GM12892 (cell line): ENCODE measurements around the gene TTLL5.

ENCODE experiments used
- POLR2A ChIP-seq: IDR thresholded peaks from 2 replicates; pipeline ENCODE4 v1.6.1; 2011; ENCODE audit warnings: low read depth, low read length, control low read depth
- POLR2AphosphoS5 ChIP-seq: IDR thresholded peaks from 2 replicates; pipeline ENCODE4 v1.6.1; 2011; ENCODE audit warnings: low read depth, low read length, control low read depth
- TAF1 ChIP-seq: IDR thresholded peaks from 2 replicates; pipeline ENCODE4 v1.6.1; 2011; ENCODE audit warnings: low read depth, mild to moderate bottlenecking, control low read depth, low read length, borderline replicate concordance

DNA sequence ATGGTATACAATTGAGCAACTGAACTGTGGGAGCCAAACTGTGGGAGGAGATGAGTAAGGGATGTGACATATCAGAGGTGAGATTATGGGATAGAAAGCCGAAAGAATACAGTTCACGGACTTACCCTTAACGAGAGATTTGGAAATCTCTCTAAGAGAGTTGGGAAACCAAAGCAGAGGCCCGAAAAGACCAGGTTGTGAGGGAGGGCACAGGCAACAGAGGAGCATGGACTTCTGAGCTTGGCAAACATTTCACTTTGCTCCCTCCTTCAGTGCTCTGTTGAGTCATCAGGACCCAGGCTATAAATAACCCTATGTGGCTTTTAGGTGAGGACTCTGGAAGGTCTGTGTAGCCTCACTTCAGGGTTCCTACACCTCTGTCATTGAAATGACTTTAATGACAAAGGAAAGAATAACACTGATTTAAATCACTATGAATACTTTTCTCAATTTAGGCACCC, 200.1 kb downstream of the TTLL5 start:
- no peak for TF ChIP-seq POLR2A
- TF ChIP-seq POLR2AphosphoS5, result no peak
- no peak for TF ChIP-seq TAF1
